GM18499 (cell line): ENCODE measurements around the gene ZNF891.

Experiments
- ATAC-seq: cut with Tn5 transposase; IDR thresholded peaks from one replicate; pipeline ENCODE4 v1.9.1; 2021; ENCODE audit warnings: moderate number of reproducible peaks; ENCODE audit not compliant: insufficient read depth, unreplicated experiment

Gene ZNF891

DNA sequence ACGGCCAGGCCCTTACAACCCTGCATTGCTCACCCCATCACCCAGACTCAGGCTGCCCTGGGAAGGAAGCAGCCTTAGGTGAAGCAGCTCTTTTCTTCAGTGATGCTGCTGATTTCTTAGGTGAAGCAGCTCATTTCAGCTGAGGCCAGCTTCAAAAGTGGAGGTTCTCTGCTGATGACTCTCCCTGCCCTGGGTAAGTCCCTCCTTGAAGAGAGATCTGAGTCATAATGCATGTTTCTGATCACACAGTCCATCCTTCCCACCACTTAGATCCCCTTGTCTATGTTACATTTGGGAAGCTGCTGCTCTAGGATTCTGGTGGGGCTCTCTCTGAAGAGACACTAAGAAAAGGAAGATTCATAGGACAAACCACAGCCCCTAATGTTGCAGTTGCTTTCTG is 66.5 kb downstream of the ZNF891 start:
- ATAC-seq: no peak

DNA sequence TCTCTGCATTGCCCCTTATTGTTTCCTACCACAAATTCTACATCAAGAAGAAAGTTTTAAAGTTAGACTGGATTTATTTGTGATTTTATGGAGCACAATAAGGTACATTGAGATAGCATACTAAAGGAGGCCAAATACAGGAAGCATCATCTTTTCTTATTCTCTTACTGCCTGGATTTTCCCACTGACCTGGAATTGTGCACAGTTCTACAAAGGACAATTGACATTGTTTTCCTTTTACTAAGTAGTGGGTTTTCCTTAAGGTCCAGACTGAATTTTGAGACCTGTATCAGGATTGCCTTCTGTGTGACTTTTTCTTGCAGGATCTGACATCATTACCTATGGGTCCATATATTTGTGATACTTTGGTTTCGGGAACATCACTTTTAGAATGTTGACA is 68.1 kb downstream of the ZNF891 start:
- no peak for ATAC-seq

DNA sequence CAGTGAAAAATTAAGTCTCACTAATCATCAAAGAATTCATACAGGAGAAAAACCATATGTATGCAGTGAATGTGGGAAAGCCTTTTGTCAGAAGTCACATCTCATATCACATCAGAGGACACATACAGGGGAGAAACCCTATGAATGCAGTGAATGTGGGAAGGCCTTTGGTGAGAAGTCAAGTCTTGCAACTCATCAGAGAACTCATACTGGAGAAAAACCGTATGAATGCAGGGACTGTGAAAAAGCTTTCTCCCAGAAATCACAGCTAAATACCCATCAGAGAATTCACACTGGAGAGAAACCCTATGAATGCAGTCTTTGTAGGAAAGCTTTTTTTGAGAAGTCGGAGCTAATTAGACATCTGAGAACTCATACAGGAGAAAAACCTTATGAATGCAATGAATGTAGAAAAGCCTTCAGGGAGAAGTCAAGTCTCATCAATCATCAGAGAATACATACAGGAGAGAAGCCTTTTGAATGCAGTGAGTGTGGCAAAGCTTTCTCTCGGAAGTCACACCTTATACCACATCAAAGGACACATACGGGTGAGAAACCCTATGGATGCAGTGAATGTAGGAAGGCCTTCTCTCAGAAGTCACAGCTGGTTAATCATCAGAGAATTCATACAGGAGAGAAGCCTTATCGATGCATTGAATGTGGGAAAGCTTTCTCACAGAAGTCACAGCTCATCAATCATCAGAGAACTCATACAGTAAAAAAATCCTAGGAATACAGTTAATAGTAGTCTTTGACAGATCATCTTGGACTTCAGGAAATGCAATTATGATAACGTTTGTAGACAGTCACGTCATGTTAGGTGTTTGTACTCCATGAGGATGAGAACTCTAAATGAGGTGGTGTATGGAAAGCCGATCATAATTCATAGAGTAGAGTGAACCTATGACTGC is 71.6 kb downstream of the ZNF891 start:
- no peak for ATAC-seq

DNA sequence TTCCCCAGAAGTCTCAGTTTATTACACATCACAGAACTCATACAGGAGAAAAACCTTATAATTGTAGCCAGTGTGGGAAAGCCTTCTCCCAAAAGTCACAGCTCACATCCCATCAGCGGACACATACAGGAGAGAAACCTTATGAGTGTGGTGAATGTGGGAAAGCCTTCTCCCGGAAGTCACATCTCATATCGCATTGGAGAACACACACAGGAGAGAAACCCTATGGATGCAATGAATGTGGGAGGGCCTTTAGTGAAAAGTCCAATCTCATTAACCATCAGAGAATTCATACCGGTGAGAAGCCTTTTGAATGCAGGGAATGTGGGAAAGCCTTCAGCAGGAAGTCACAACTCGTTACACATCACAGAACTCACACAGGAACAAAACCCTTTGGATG is 72.6 kb downstream of the ZNF891 start:
- ATAC-seq: no peak
